ENCODE measurements around the gene ITLN2.

Gene ITLN2

GRCh38 chr1:160954158-160955104 is at the start of gene ITLN2:
TSS of gene ITLN2 (minus strand) at chr1:160954809. CDS start at chr1:160954741, 68 bp downstream.
- no peak for DNase-seq

GRCh38 chr1:161001525-161001924 is 46.9 kb upstream of the ITLN2 start:
- peak; percentile 67 for DNase-seq

- no peak for DNase-seq
Measured at GRCh38 chr1:161000736-161001480, 46.3 kb upstream of the ITLN2 start.

- DNase-seq = no peak
Measured at GRCh38 chr1:160999376-160999775, 44.8 kb upstream of the ITLN2 start.

GRCh38 chr1:160997323-160998038 is 42.9 kb upstream of the ITLN2 start:
- no peak for DNase-seq

GRCh38 chr1:160996178-160996577 is 41.6 kb upstream of the ITLN2 start:
- DNase-seq = no peak

GRCh38 chr1:160993544-160994193 is 39.1 kb upstream of the ITLN2 start:
- DNase-seq = no peak

- peak; percentile 42 for DNase-seq
Measured at GRCh38 chr1:160992036-160992435, 37.4 kb upstream of the ITLN2 start.

- no peak for DNase-seq
Measured at GRCh38 chr1:160987359-160988050, 32.9 kb upstream of the ITLN2 start.

- DNase-seq = no peak
Measured at GRCh38 chr1:160985723-160986122, 31.1 kb upstream of the ITLN2 start.

- no peak for DNase-seq
Measured at GRCh38 chr1:160981584-160982411, 27.2 kb upstream of the ITLN2 start.

GRCh38 chr1:160979286-160979685 is 24.7 kb upstream of the ITLN2 start:
- DNase-seq = no peak

GRCh38 chr1:160978510-160978927 is 23.9 kb upstream of the ITLN2 start:
- peak; percentile 84 for DNase-seq

- no peak for DNase-seq
Measured at GRCh38 chr1:160975026-160975425, 20.4 kb upstream of the ITLN2 start.

- no peak for DNase-seq
Measured at GRCh38 chr1:160973491-160973890, 18.9 kb upstream of the ITLN2 start.

- DNase-seq = no peak
Measured at GRCh38 chr1:160972939-160973338, 18.3 kb upstream of the ITLN2 start.

GRCh38 chr1:160971618-160972056 is 17.0 kb upstream of the ITLN2 start:
- DNase-seq = no peak

- no peak for DNase-seq
Measured at GRCh38 chr1:160963521-160963920, 8.9 kb upstream of the ITLN2 start.

- DNase-seq = no peak
Measured at GRCh38 chr1:160961419-160961818, 6.8 kb upstream of the ITLN2 start.

- no peak for DNase-seq
Measured at GRCh38 chr1:160956966-160957365, 2.4 kb upstream of the ITLN2 start.

GRCh38 chr1:160953030-160953429 is 1.6 kb downstream of the ITLN2 start:
- no peak for DNase-seq

Data from NCI-H2029 (cell line).